NCI-H2227 treated with DMSO at 0.1 percent for 48 hours (cell line): Measurements from ENCODE around the gene PI4KA.
"Not testable (repeated sequence)": the region's sequence is repeated elsewhere in the genome, so short reads cannot be mapped to it uniquely, and the experiment has no call there.

Experiments used
- DNase-seq: peaks from one replicate; lab custom pipeline; 2025; lab: John Stamatoyannopoulos, UW

Gene PI4KA

GRCh38 chr22:20664594-20664959 lies 194.0 kb downstream of the PI4KA start:
- DNase-seq: no peak

DNA sequence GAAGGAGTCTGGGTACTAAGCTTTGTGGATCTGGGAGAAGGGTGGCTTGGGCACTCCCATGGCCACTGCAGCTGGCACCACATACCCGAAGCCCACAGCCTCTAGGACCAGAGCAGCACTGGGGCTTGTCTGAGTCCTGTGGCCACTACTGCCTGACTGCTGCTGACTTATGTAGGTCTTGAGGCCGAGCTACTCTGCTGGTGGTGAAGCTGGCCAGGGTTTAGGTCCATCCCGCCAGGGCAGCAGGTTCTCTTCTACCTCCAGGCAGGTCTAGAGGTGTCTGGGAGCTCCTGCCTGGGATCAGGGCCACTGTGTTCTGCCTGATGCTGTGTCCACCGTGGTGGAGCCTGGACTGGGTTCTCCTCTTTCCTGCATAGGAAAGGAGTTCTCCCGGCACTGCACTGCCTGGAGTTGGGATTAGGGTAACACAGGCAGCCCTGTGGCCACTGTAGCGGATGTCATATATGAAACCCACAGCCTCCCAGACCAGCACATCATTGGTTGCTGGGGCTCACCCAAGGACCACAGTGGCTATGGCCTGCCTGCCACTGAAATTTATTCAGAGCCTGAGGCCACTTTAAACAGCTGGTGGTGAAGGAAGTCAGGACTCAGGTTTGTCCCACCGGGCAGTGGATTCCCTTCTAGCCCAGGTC lies 194.5 kb downstream of the PI4KA start:
- DNase-seq: no peak

DNA sequence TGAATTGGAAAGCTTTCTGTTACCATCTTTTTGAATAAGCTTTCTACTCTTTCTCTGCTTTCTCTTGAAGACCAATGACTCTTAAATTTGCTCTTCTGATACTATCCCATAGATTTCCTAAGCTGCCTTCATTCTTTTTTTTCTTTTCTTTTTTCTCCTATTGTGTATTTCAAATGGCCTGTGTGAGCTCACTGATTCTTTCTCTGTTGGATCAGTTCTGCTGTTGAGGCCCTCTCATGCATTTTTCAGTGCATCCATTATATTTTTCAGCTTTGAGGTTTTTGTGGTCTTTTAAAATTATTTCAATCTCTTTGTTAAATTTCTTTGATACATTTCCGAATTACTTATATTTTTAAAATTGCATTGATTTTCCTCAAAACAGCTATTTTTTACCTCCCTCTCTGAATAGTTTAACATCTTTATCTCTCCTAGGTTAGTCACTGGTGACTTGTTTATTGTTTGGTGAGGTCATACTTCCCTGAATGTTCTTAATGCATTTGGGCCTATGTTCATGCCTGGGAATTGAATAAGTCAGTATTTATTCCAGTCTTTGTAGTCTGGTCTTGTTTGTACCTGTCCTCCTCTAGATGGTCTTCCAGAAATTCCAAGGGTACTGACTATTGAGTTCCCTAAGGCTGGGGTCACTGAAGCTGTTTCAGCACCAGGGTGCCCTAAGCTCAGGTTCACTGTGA lies 195.3 kb downstream of the PI4KA start:
- no peak for DNase-seq

- DNase-seq: not testable (repeated sequence)
Observed at GRCh38 chr22:20662524-20663036, 196.0 kb downstream of the PI4KA start.

DNA sequence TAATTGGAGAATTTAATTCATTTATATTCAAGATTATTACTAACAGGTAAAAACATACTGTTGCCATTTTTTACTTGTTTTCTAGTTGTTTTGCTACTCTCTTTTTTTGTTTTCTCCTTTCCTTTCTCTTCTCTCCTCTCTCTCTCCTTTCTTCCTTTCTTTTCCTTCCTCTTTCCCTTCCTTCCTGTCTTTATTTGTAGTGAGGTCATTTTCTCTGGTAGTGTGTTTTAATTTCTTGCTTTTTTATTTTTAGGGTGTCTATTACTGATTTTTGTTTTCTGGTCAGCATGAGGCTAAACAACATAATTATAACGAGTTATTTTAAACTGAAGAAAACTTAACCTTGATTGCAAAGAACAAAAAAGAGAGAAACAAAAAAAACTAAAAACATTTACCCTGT lies 197.1 kb downstream of the PI4KA start:
- no peak for DNase-seq

- no peak for DNase-seq
Observed at GRCh38 chr22:20660441-20661054, 198.1 kb downstream of the PI4KA start.

DNA sequence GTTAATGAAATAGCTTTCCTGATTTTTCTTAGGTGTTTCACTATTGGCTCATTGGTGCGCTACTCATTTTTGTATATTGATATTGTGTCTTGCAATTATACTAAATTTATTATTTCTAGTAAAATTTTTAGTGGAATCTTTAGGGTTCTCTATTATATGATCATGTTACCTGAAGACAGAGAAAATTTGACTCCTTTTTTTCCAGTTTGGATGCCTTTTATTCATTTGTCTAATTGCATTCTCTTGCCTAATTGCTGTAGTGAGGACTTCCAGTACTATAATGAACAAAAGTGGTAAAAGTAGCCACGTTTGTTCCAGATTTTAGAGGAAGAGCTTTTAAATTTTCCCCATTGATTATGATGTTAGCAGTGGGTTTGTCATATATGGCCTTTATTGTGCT lies 198.7 kb downstream of the PI4KA start:
- DNase-seq: no peak

DNA sequence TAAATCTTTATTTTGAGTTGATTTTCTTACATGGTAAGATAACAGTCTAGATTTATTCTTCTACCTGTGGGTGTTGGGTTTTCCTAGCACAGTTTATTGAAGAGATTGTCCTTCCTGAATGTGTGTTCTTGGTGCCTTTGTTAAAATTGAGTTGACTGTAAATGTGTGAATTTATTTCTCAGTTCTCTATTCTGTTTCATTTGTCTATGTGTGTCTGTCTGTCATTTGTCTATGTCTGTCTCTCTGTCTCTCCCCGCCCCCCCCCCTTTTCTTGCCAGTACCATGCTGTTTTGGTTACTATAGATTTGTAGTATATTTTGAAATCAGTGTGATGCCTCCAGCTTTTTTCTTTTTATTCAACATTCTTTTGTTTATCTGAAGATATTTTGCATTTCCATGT lies 199.4 kb downstream of the PI4KA start:
- DNase-seq: no peak

DNA sequence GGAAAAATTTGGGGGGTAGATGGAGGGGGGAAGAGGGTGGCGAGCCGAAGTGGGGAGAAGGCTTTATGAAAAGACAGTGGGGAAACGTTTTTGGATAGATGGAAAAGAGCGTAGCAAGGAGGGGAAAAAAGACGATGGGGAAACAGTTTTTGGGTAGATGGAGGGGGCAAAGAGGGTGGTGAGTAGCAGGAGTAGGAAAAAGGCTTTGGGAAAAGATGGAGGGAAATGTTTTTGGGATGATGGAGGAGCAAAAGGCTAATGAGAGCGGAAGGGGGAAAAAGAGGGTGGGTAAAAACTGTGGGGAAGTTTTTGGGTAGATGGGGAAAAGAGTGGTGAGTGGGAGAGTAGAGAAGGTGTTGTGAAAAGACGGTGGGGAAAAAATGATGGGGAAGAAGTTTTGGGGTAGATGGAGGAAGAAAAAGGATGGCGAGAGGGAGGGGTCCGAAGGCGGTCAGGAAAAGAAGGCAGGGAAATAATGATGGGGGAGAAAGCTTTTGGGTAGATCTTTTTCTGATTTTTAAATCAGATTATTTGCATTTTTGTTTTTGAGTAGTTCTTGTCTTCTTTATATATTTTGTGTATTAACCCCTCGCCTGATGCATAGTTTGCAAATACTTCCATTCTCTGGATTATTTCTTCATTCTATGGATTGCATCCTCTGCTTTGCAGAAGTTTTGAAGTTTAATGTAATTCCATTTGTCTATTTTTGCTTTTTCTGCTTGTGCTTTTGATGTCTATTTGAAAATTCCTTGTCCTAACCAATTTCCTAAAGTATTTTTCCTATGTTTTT lies 200.0 kb downstream of the PI4KA start:
- DNase-seq: no peak

GRCh38 chr22:20657963-20658362 lies 200.6 kb downstream of the PI4KA start:
- DNase-seq: no peak
